H9 (cell line): ENCODE results near the gene ITPKA. TPM values are rescaled to one million over a fixed set of nuclear protein-coding genes. Genes with fewer than 3 reads are reported as not detected.

Experiments used
- DNase-seq: peaks from one replicate; pipeline ENCODE4 v3.0.0-alpha.2; 2017
- H2AFZ ChIP-seq: one replicate; pipeline ENCODE4 v1.6.1; 2013; ENCODE audit warnings: mild to moderate bottlenecking, low read length, control low read depth, moderate library complexity
- H2AK5ac ChIP-seq: 2 replicates; pipeline ENCODE4 v1.6.1; 2013; ENCODE audit warnings: low read length, control low read depth, mixed read lengths; ENCODE audit not compliant: insufficient read length
- H2BK120ac ChIP-seq: one replicate; pipeline ENCODE4 v1.6.1; 2013; ENCODE audit warnings: low read depth, mild to moderate bottlenecking, low read length, control low read depth, inconsistent platforms; ENCODE audit not compliant: poor library complexity, severe bottlenecking
- H2BK12ac ChIP-seq: 2 replicates; pipeline ENCODE4 v1.6.1; 2013; ENCODE audit warnings: low read length, control low read depth, mixed read lengths, low read depth; ENCODE audit not compliant: insufficient read length
- H2BK15ac ChIP-seq: 2 replicates; pipeline ENCODE4 v1.6.1; 2013; ENCODE audit warnings: low read depth, low read length, control low read depth
- H2BK20ac ChIP-seq: one replicate; pipeline ENCODE4 v1.6.1; 2013; ENCODE audit warnings: low read depth, mild to moderate bottlenecking, low read length, control low read depth, inconsistent platforms; ENCODE audit not compliant: poor library complexity, severe bottlenecking
- H2BK5ac ChIP-seq: 2 replicates; pipeline ENCODE4 v1.6.1; 2013; ENCODE audit warnings: low read length, control low read depth, mixed read lengths; ENCODE audit not compliant: insufficient read length
- H3K14ac ChIP-seq: 2 replicates; pipeline ENCODE4 v1.6.1; 2013; ENCODE audit warnings: low read length, control low read depth; ENCODE audit not compliant: insufficient read depth
- H3K18ac ChIP-seq: 2 replicates; pipeline ENCODE4 v1.6.1; 2013; ENCODE audit warnings: low read depth, mild to moderate bottlenecking, mixed read lengths, low read length, control low read depth; ENCODE audit not compliant: insufficient read length
- H3K23ac ChIP-seq: 2 replicates; pipeline ENCODE4 v1.6.1; 2013; ENCODE audit warnings: low read length, control low read depth, mixed read lengths, low read depth; ENCODE audit not compliant: insufficient read length
- H3K23me2 ChIP-seq: 2 replicates; pipeline ENCODE4 v1.6.1; 2013; ENCODE audit warnings: low read depth, mild to moderate bottlenecking, mixed read lengths, low read length, control low read depth; ENCODE audit not compliant: insufficient read length, poor library complexity, severe bottlenecking
- H3K27ac ChIP-seq: 2 replicates; pipeline ENCODE4 v1.5.1; 2013; ENCODE audit warnings: low read length, control low read depth, mixed read lengths, low read depth; ENCODE audit not compliant: insufficient read length
- H3K27me3 ChIP-seq: 2 replicates; pipeline ENCODE4 v1.6.1; 2013; ENCODE audit warnings: low read length, control low read depth, inconsistent platforms; ENCODE audit not compliant: insufficient read depth
- H3K4ac ChIP-seq: 2 replicates; pipeline ENCODE4 v1.6.1; 2013; ENCODE audit warnings: low read depth, mild to moderate bottlenecking, control low read depth, inconsistent platforms, low read length, moderate library complexity
- H3K4me1 ChIP-seq: 2 replicates; pipeline ENCODE4 v1.6.1; 2013; ENCODE audit warnings: low read length, control low read depth, inconsistent platforms; ENCODE audit not compliant: insufficient read depth
- H3K4me2 ChIP-seq: 2 replicates; pipeline ENCODE4 v1.6.1; 2013; ENCODE audit warnings: low read length, control low read depth, mixed read lengths; ENCODE audit not compliant: insufficient read length, insufficient read depth
- H3K56ac ChIP-seq: 2 replicates; pipeline ENCODE4 v1.6.1; 2013; ENCODE audit warnings: low read depth, mild to moderate bottlenecking, mixed read lengths, low read length, control low read depth; ENCODE audit not compliant: insufficient read length
- H3K79me1 ChIP-seq: 2 replicates; pipeline ENCODE4 v1.6.1; 2013; ENCODE audit warnings: low read depth, mild to moderate bottlenecking, moderate library complexity, low read length, control low read depth, inconsistent platforms; ENCODE audit not compliant: insufficient read depth, poor library complexity, severe bottlenecking
- H3K79me2 ChIP-seq: 2 replicates; pipeline ENCODE4 v1.6.1; 2013; ENCODE audit warnings: low read length, control low read depth, inconsistent platforms; ENCODE audit not compliant: insufficient read depth
- H3K9ac ChIP-seq: 2 replicates; pipeline ENCODE4 v1.6.1; 2013; ENCODE audit warnings: low read length, control low read depth, mixed read lengths; ENCODE audit not compliant: insufficient read length; ENCODE audit errors: extremely low read depth
- H3K9me3 ChIP-seq: one replicate; pipeline ENCODE4 v1.6.1; 2013; ENCODE audit warnings: low read depth, low read length, inconsistent platforms; ENCODE audit not compliant: control insufficient read depth
- H3T11ph ChIP-seq: one replicate; pipeline ENCODE4 v1.6.1; 2013; ENCODE audit warnings: mild to moderate bottlenecking, low read length, control low read depth, inconsistent platforms
- H4K20me1 ChIP-seq: one replicate; pipeline ENCODE4 v1.6.1; 2013; ENCODE audit not compliant: control insufficient read depth, insufficient read length, insufficient read depth
- H4K5ac ChIP-seq: 2 replicates; pipeline ENCODE4 v1.6.1; 2013; ENCODE audit warnings: low read depth, mild to moderate bottlenecking, mixed read lengths, low read length, control low read depth; ENCODE audit not compliant: insufficient read length
- H4K8ac ChIP-seq: replicated peaks from 2 replicates; pipeline ENCODE4 v1.6.1; 2013; ENCODE audit warnings: low read length, control low read depth, mixed read lengths, low read depth; ENCODE audit not compliant: insufficient read length
- H4K91ac ChIP-seq: 2 replicates; pipeline ENCODE4 v1.6.1; 2013; ENCODE audit warnings: low read depth, mild to moderate bottlenecking, moderate library complexity, mixed read lengths, low read length, control low read depth; ENCODE audit not compliant: insufficient read length
- H3K27ac Mint-ChIP-seq, 3 experiments: 2 replicates in 2 of 3; 3 replicates in 1 of 3; pipeline ENCODE4 v1.8.0; 2020 to 2021; ENCODE audit warnings: mixed read lengths in 3 of 3, mild to moderate bottlenecking in 1 of 3, moderate library complexity in 1 of 3
- H3K27me3 Mint-ChIP-seq: 2 replicates; pipeline ENCODE4 v1.8.0; 2021; ENCODE audit warnings: low read depth, mild to moderate bottlenecking, moderate library complexity, mixed read lengths
- H3K36me3 Mint-ChIP-seq, 3 experiments: 2 replicates in 2 of 3; 3 replicates in 1 of 3; pipeline ENCODE4 v1.8.0; 2020 to 2021; ENCODE audit warnings: low read depth in 3 of 3, mixed read lengths in 3 of 3; ENCODE audit not compliant: insufficient read depth in 1 of 3
- H3K4me1 Mint-ChIP-seq, 2 experiments: 2 replicates each; pipeline ENCODE4 v1.8.0; 2020; ENCODE audit warnings: mixed read lengths in 2 of 2
- H3K4me3 Mint-ChIP-seq, 2 experiments: 2 replicates in 1 of 2; 3 replicates in 1 of 2; pipeline ENCODE4 v1.8.0; 2020 to 2021; ENCODE audit warnings: mild to moderate bottlenecking in 2 of 2, mixed read lengths in 2 of 2, moderate library complexity in 1 of 2
- H3K9me3 Mint-ChIP-seq, 2 experiments: 2 replicates in 1 of 2; 3 replicates in 1 of 2; pipeline ENCODE4 v1.8.0; 2020; ENCODE audit warnings: mild to moderate bottlenecking in 2 of 2, mixed read lengths in 2 of 2, moderate library complexity in 1 of 2
- WGBS: extraction: QIAGEN DNeasy Blood & Tissue Kit; methylation state at CpG from one replicate; pipeline ENCODE4 v1.1.7; 2013; ENCODE audit warnings: missing lambda C conversion rate, low lambda C conversion rate, mixed read lengths; ENCODE audit not compliant: insufficient read length; ENCODE audit errors: extremely low coverage; 5-methylcytosine and 5-hydroxymethylcytosine counted together
- total RNA-seq: library from RNA; stranded (reverse); gene quantifications from 2 replicates; pipeline ENCODE4 v1.2.1, GENCODE V29; 2021
- TF ChIP-seq, protein P1 (sequence below): fragments of 200-600 bp; sonication (generic); conservative IDR thresholded peaks from 3 replicates; pipeline ENCODE4 v1.8.0; 2021; ENCODE audit warnings: antibody characterized with exemption, mild to moderate bottlenecking

Gene ITPKA
- total RNA-seq, 1 experiment from 2014 or later, result 0.77 TPM

GRCh38 chr15:41495736-41496599 is 2.3 kb downstream of the ITPKA start:
- H3K79me2 ChIP-seq, result no peaks in the 10 kb centered on the region

More at GRCh38 chr15:41495736-41496599, 2.3 kb downstream of the ITPKA start:
- Mint-ChIP-seq H3K4me1 (peaks cover 9 to 19% of the 10 kb centered on the region in 2 experiments), H3K27me3 (peaks cover 94% of the 10 kb centered on the region), H3K4me3 (peak overlapping the region; percentile 36 to 74), H3K36me3 (peaks cover 0 to under 1% (median 0%) of the 10 kb centered on the region in 3 experiments; a peak in 1 of 7 replicates), H3K9me3 (no peaks in the 10 kb centered on the region; a peak in 2 of 5 replicates), H3K27ac (no peak overlapping the region)
- Histone ChIP-seq H3K56ac (no peak overlapping the region), H4K8ac (no peak overlapping the region), H3K18ac (no peak overlapping the region), H2AK5ac (no peak overlapping the region), H2BK120ac (no peak overlapping the region), H3K9ac (no peak overlapping the region), H2BK12ac (no peak overlapping the region), H3K4me1 (no peaks in the 10 kb centered on the region), H3K23me2 (peaks cover 25% of the 10 kb centered on the region), H2AFZ (no peak overlapping the region), H3K4ac (no peak overlapping the region), H3K9me3 (no peaks in the 10 kb centered on the region), H3K23ac (no peak overlapping the region), H4K91ac (no peak overlapping the region), H3K27ac (no peak overlapping the region), H3K27me3 (peaks cover 82% of the 10 kb centered on the region), H3K14ac (no peak overlapping the region; the same call in 1 of the 2 replicates), H2BK15ac (no peak overlapping the region), H3T11ph (no peak overlapping the region), H2BK5ac (no peak overlapping the region), H4K5ac (no peak overlapping the region), H3K4me2 (peak overlapping the region; percentile 50), H2BK20ac (no peak overlapping the region), H4K20me1 (no peaks in the 10 kb centered on the region), H3K79me1 (no peaks in the 10 kb centered on the region)
- peak; percentile 71 for DNase-seq
- TF ChIP-seq, protein P1, sequence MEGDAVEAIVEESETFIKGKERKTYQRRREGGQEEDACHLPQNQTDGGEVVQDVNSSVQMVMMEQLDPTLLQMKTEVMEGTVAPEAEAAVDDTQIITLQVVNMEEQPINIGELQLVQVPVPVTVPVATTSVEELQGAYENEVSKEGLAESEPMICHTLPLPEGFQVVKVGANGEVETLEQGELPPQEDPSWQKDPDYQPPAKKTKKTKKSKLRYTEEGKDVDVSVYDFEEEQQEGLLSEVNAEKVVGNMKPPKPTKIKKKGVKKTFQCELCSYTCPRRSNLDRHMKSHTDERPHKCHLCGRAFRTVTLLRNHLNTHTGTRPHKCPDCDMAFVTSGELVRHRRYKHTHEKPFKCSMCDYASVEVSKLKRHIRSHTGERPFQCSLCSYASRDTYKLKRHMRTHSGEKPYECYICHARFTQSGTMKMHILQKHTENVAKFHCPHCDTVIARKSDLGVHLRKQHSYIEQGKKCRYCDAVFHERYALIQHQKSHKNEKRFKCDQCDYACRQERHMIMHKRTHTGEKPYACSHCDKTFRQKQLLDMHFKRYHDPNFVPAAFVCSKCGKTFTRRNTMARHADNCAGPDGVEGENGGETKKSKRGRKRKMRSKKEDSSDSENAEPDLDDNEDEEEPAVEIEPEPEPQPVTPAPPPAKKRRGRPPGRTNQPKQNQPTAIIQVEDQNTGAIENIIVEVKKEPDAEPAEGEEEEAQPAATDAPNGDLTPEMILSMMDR, result no peak
- no CpG with 5 or more reads among the region's 59 CpGs for WGBS
